Stomach (tissue), 9 donors: ENCODE results near the gene HCLS1. TPM values are rescaled to one million over a fixed set of nuclear protein-coding genes. Genes with fewer than 3 reads are reported as not detected.

Source experiments
- DNase-seq, 2 donors: peaks; one replicate each; pipeline versions ENCODE4 v3.0.0 to v3.0.0-alpha.2; 2013 to 2019
- H3K27ac ChIP-seq, 5 donors: fragments of 200-600 bp in 4 of 5; sonication (generic) in 4 of 5; one replicate each; pipeline ENCODE4 v1.5.1; 2013 to 2019; ENCODE audit warnings: mild to moderate bottlenecking in 1 of 5, moderate library complexity in 1 of 5
- H3K27me3 ChIP-seq, 3 donors: fragments of 200-600 bp; sonication (generic); one replicate each; pipeline ENCODE4 v1.5.1; 2017 to 2019; ENCODE audit warnings: mixed run types in 1 of 3
- H3K36me3 ChIP-seq, 4 donors: fragments of 200-600 bp; sonication (generic); 1 replicate in 3 of 4; 2 replicates in 1 of 4; pipeline ENCODE4 v1.5.1; 2016 to 2019
- H3K4me1 ChIP-seq, 4 donors: fragments of 200-600 bp; sonication (generic); one replicate each; pipeline ENCODE4 v1.5.1; 2016 to 2019
- H3K4me3 ChIP-seq, 4 donors: fragments of 200-600 bp; sonication (generic) in 3 of 4; one replicate each; pipeline ENCODE4 v1.5.1; 2016 to 2019; ENCODE audit warnings: mild to moderate bottlenecking in 1 of 4
- H3K9me3 ChIP-seq, 4 donors: fragments of 200-600 bp; sonication (generic); one replicate each; pipeline ENCODE4 v1.5.1; 2016 to 2019
- EP300 ChIP-seq: sonication (generic); formaldehyde crosslinking; IDR thresholded peaks from one replicate; pipeline ENCODE4 v1.6.1; 2017; ENCODE audit warnings: antibody characterized with exemption
- POLR2A ChIP-seq, 4 donors: fragments of 450-650 bp; IDR thresholded peaks; one replicate each; pipeline ENCODE4 v1.6.1; 2016; ENCODE audit warnings: antibody characterized with exemption in 4 of 4, control low read depth in 2 of 4, mild to moderate bottlenecking in 1 of 4, moderate library complexity in 1 of 4
- POLR2AphosphoS5 ChIP-seq, 3 donors: sonication (generic); formaldehyde crosslinking; IDR thresholded peaks; one replicate each; pipeline ENCODE4 v1.6.1; 2016; ENCODE audit warnings: antibody characterized with exemption in 3 of 3
- WGBS, 5 donors: extraction: QIAGEN DNeasy Blood & Tissue Kit in 3 of 5; methylation state at CpG; one replicate each; pipeline versions ENCODE4 v1.1.5 to v1.1.7; 2013 to 2018; 5-methylcytosine and 5-hydroxymethylcytosine counted together
- intact Hi-C: fragments of 100-400 bp; cut with DNase I; formaldehyde crosslinking; loops from one replicate; pipeline ENCODE4 v1.15.1; 2023; ENCODE audit warnings: low total_unique reads
- polyA plus RNA-seq, 3 donors: library from polyadenylated mRNA; stranded (reverse); fragments of 200-250 nt; gene quantifications; one replicate each; pipeline ENCODE4 v1.2.3, GENCODE V29; 2013
- total RNA-seq, 5 donors: library from RNA; depleted of rRNA; stranded (reverse); fragments of >200 nt; gene quantifications; one replicate each; pipeline versions ENCODE4 v1.1.0 to v1.2.3, GENCODE V29; 2014 to 2016
- TF ChIP-seq, protein P1 (sequence below), 7 experiments: fragments of 450-650 bp in 4 of 7; fragments of 200-600 bp in 3 of 7; sonication (generic) in 3 of 7; IDR thresholded peaks; one replicate each; pipeline ENCODE4 v1.5.1; 2016 to 2019; ENCODE audit warnings: antibody characterized with exemption in 7 of 7, control low read depth in 2 of 7, mild to moderate bottlenecking in 1 of 7
- donor health status: healthy with polysubstance abuse.
- donor health status: Bipolar disorder and iron deficiency.
- donor health status: healthy.

The HCLS1 gene
- total and polyA plus RNA-seq, 8 donors, result 13.9 to 115 (median 33.9) TPM

DNA sequence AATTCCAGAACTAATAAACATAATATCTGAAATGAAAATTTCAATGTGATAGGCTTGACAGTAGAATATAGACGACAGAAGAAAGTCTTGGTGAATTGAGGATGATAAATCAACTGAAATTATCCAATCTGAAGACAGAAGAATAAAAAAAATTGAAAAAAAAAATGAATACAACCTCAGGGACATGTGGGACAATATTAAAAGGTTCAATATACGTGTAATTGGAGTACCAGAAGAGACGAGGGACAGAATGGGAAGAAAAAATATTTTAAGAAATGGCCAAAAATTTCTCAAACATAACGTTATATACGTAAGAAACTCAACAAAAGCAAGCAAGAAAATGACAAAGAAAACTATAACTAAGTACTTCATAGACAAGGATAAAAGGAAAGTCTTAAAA, 43.3 kb upstream of the HCLS1 start:
- no peaks in the 10 kb centered on the region for H3K4me1 ChIP-seq
- H3K27me3 ChIP-seq, result no peaks in the 10 kb centered on the region
- intact Hi-C loops, result no loop called here
- TF ChIP-seq POLR2AphosphoS5 (IDR thresholded peaks at IDR 0.05) (no peak), POLR2A (IDR thresholded peaks at IDR 0.05) (no peak), EP300 (no peak)
- TF ChIP-seq, protein P1, sequence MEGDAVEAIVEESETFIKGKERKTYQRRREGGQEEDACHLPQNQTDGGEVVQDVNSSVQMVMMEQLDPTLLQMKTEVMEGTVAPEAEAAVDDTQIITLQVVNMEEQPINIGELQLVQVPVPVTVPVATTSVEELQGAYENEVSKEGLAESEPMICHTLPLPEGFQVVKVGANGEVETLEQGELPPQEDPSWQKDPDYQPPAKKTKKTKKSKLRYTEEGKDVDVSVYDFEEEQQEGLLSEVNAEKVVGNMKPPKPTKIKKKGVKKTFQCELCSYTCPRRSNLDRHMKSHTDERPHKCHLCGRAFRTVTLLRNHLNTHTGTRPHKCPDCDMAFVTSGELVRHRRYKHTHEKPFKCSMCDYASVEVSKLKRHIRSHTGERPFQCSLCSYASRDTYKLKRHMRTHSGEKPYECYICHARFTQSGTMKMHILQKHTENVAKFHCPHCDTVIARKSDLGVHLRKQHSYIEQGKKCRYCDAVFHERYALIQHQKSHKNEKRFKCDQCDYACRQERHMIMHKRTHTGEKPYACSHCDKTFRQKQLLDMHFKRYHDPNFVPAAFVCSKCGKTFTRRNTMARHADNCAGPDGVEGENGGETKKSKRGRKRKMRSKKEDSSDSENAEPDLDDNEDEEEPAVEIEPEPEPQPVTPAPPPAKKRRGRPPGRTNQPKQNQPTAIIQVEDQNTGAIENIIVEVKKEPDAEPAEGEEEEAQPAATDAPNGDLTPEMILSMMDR (IDR thresholded peaks at IDR 0.05), result no peak
- H3K9me3 ChIP-seq, result no peaks in the 10 kb centered on the region
- 94 to 100% (median 96%) methylated on average over 5 of the region's 5 CpGs for WGBS, 5 donors
- no peak overlapping the region for H3K27ac ChIP-seq
- H3K36me3 ChIP-seq, result peaks cover 11 to 84% (median 71%) of the 10 kb centered on the region in 4 donors
- no peak overlapping the region for H3K4me3 ChIP-seq
- no peak for DNase-seq

DNA sequence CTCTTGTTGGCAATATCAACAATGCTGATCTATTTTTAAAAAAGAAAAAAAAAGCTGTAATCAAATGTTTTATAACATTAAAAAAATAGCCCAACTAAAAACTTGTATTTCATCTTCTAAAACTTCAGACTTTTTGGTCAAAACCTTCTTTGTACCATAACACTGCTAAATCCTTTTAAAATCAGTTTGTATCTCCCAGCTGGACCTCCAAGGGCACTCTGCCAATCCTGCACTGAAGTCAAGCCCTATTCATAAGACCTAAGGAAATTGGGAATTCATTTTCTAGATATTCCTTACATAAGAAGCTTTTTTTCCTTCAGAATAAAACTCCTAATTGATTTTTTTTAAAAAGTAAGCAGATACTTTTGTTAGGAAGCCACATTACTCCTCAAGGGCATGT, 38.2 kb upstream of the HCLS1 start:
- intact Hi-C loops, result no loop called here
- Histone ChIP-seq H3K4me1 (no peaks in the 10 kb centered on the region), H3K36me3 (peaks cover 15 to 87% (median 67%) of the 10 kb centered on the region in 4 donors), H3K9me3 (no peaks in the 10 kb centered on the region), H3K27ac (peak overlapping the region in 2 of 5 donors; percentile 1 to 29), H3K4me3 (no peak overlapping the region), H3K27me3 (no peaks in the 10 kb centered on the region)
- DNase-seq, result peak in 1 of 2 donors; percentile 56
- TF ChIP-seq, protein P1 (IDR thresholded peaks at IDR 0.05), result no peak
- no peak for TF ChIP-seq POLR2AphosphoS5 (IDR thresholded peaks at IDR 0.05)
- TF ChIP-seq POLR2A (IDR thresholded peaks at IDR 0.05), result no peak
- TF ChIP-seq EP300, result no peak

DNA sequence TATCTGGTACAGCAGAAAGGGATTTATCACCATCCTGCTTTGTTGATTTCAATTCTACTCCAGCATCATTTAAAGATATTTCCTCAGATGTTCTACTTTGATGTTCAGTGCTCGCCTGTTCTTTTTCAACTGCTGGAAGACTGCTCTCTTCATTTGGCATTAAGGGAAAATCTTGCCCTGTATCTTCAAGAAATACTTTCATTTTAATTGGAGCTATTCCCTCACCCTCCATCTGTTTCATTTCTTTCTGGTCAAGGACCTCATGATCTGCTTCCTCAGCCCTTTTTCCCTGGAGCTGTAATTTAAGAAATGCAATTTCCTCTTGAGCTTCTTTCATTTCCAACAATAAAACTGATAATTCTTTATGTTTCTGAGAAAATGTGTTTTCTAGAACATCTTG, 37.8 kb upstream of the HCLS1 start:
- WGBS, 5 donors, result 79 to 89% (median 83%) methylated on average over 1 of the region's 1 CpG
- DNase-seq, result peak in 1 of 2 donors; percentile 9
- peak overlapping the region in 1 of 5 donors; percentile 29 for H3K27ac ChIP-seq
- intact Hi-C loops, result no loop called here
- TF ChIP-seq POLR2A (IDR thresholded peaks at IDR 0.05), result no peak
- no peak for TF ChIP-seq POLR2AphosphoS5 (IDR thresholded peaks at IDR 0.05)
- no peak for TF ChIP-seq EP300
- TF ChIP-seq, protein P1 (IDR thresholded peaks at IDR 0.05), result no peak
- H3K27me3 ChIP-seq, result no peaks in the 10 kb centered on the region
- no peaks in the 10 kb centered on the region for H3K9me3 ChIP-seq
- H3K4me1 ChIP-seq, result no peaks in the 10 kb centered on the region
- H3K4me3 ChIP-seq, result no peak overlapping the region
- H3K36me3 ChIP-seq, result peaks cover 15 to 89% (median 68%) of the 10 kb centered on the region in 4 donors

DNA sequence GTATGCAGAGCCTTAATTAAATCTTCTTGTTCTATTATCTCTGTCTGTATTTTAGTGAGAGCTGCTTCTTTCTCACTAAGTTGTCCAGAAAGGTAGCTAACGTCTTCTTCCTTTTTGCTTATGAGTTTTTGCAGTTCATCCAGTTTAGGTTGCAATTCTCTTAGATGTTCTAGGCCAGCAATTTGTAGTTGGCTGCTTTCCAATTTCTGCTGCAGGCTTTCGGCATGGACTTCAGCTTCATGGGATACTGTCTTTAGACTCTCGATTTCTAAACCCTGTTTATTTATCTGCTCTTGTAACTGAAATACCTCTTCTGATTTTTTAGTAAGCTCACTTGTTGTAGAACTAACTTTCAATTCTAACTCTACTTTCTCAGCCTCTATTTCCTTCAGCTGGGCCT, 35.5 kb upstream of the HCLS1 start:
- DNase-seq, result no peak
- intact Hi-C loops, result no loop called here
- Histone ChIP-seq H3K27ac (no peak overlapping the region), H3K4me1 (no peaks in the 10 kb centered on the region), H3K9me3 (no peaks in the 10 kb centered on the region), H3K27me3 (no peaks in the 10 kb centered on the region), H3K36me3 (peaks cover 20 to 94% (median 74%) of the 10 kb centered on the region in 4 donors), H3K4me3 (no peak overlapping the region)
- TF ChIP-seq POLR2A (IDR thresholded peaks at IDR 0.05) (no peak), POLR2AphosphoS5 (IDR thresholded peaks at IDR 0.05) (no peak), EP300 (no peak)
- TF ChIP-seq, protein P1 (IDR thresholded peaks at IDR 0.05), result no peak
- WGBS, 5 donors, result 58 to 86% (median 82%) methylated on average over 3 of the region's 3 CpGs
